ENCODE data around the gene MBOAT2. TPM values are rescaled to one million over a fixed set of nuclear protein-coding genes. Genes with fewer than 3 reads are reported as not detected.

MBOAT2 gene
- total RNA-seq, 1 experiment from 2014 or later = 30.7 TPM

DNA sequence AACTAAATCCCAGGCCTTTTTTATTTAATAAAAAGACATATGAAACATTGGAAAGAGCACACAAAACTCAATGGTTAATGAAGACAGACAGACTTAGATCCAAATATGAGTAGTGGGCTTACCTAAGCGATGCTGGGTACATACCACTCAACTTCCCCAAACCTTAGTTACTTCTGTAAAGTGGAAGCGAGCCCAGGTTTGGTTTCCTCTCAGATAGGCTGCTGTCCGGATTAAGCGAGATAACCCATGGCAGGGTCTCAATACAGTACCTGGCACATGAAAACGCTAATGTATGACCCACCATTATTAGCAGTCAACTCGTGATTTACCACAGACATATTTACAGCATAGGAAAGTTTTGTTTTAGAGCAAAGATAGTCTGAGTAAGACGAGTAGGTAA lies 21.6 kb downstream of the MBOAT2 start:
- DNase-seq (no peak), ATAC-seq (no peak)
- Histone ChIP-seq H4K20me1 (ENCODE audit: low read length) (0 out of 2 replicates have a peak, but pooled peaks cover 4% of the 10 kb centered on the region), H3K79me2 (ENCODE audit: low read length) (peaks cover 97% of the 10 kb centered on the region), H3F3A (ENCODE audit: low read length, unreplicated experiment) (no peaks in the 10 kb centered on the region), H3K4me1 (ENCODE audit: insufficient read depth, low read length) (peaks cover 19% of the 10 kb centered on the region; the same call in 1 of the 2 replicates), H3K4me2 (ENCODE audit: low read length) (no peak overlapping the region), H3K27ac (ENCODE audit: low read length) (no peak overlapping the region), H3K27me3 (ENCODE audit: low read length) (no peaks in the 10 kb centered on the region), H3K4me3 (ENCODE audit: low read length) (no peak overlapping the region), H3K36me3 (ENCODE audit: low read depth, low read length) (no peaks in the 10 kb centered on the region), H3K9me2 (replicated peaks; ENCODE audit: low read length) (no peaks in the 10 kb centered on the region), H3K9me3 (ENCODE audit: low read length) (no peaks in the 10 kb centered on the region), H2AFZ (ENCODE audit: low read length) (no peak overlapping the region), H3K9ac (ENCODE audit: low read length) (no peak overlapping the region)
- TF ChIP-seq, protein P1, sequence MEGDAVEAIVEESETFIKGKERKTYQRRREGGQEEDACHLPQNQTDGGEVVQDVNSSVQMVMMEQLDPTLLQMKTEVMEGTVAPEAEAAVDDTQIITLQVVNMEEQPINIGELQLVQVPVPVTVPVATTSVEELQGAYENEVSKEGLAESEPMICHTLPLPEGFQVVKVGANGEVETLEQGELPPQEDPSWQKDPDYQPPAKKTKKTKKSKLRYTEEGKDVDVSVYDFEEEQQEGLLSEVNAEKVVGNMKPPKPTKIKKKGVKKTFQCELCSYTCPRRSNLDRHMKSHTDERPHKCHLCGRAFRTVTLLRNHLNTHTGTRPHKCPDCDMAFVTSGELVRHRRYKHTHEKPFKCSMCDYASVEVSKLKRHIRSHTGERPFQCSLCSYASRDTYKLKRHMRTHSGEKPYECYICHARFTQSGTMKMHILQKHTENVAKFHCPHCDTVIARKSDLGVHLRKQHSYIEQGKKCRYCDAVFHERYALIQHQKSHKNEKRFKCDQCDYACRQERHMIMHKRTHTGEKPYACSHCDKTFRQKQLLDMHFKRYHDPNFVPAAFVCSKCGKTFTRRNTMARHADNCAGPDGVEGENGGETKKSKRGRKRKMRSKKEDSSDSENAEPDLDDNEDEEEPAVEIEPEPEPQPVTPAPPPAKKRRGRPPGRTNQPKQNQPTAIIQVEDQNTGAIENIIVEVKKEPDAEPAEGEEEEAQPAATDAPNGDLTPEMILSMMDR (conservative IDR thresholded peaks at IDR 0.05; ENCODE audit: low read depth, low read length) = no peak
- no peak for TF ChIP-seq EZH2phosphoT487 (IDR thresholded peaks at IDR 0.05; ENCODE audit: borderline replicate concordance, low read length)
- no peak for TF ChIP-seq EZH2 (IDR thresholded peaks at IDR 0.05; ENCODE audit: low read length, unreplicated experiment)
- intact Hi-C loops (cut with micrococcal nuclease) = no loop called here
- ChIA-PET POLR2A (ENCODE audit: unreplicated experiment) (no interaction called here), CTCF (no interaction called here)
- no TSS peak for BruUV-seq (replicated peaks)

DNA sequence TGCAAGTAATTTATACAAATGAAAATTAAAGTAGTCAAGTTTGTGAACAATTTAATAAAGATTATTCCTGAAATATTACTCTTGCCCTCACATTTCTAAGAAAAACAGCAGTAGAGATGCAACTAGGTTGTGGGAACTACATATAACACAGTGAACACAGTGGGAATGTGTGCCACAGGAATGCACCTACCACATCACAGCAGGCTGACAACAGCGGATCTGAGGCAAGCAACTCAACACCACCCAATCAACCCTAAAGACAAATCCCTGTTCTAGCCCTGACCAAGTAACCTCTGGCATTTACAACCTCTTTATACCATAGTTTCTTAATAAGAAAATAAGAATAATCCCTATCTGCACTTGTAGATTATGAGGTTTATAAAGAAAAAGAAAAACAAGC lies 23.4 kb downstream of the MBOAT2 start:
- Histone ChIP-seq H3K27me3 (ENCODE audit: low read length) (no peaks in the 10 kb centered on the region), H3K9me2 (replicated peaks; ENCODE audit: low read length) (no peaks in the 10 kb centered on the region), H3F3A (ENCODE audit: low read length, unreplicated experiment) (no peaks in the 10 kb centered on the region), H3K4me3 (ENCODE audit: low read length) (no peak overlapping the region), H3K4me2 (ENCODE audit: low read length) (no peak overlapping the region), H3K4me1 (ENCODE audit: insufficient read depth, low read length) (peaks cover 11% of the 10 kb centered on the region; the same call in 1 of the 2 replicates), H2AFZ (ENCODE audit: low read length) (no peak overlapping the region), H3K9me3 (ENCODE audit: low read length) (no peaks in the 10 kb centered on the region), H3K9ac (ENCODE audit: low read length) (no peak overlapping the region), H3K79me2 (ENCODE audit: low read length) (peaks cover 97% of the 10 kb centered on the region), H3K36me3 (ENCODE audit: low read depth, low read length) (no peaks in the 10 kb centered on the region), H4K20me1 (ENCODE audit: low read length) (peaks cover 12% of the 10 kb centered on the region; the same call in 1 of the 2 replicates), H3K27ac (ENCODE audit: low read length) (no peak overlapping the region)
- BruUV-seq (replicated peaks) = no TSS peak
- POLR2A ChIA-PET (ENCODE audit: unreplicated experiment) = no interaction called here
- intact Hi-C loops (cut with micrococcal nuclease) = no loop called here
- ATAC-seq = no peak
- no peak for DNase-seq
- TF ChIP-seq EZH2 (IDR thresholded peaks at IDR 0.05; ENCODE audit: low read length, unreplicated experiment) = no peak
- TF ChIP-seq, protein P1 (conservative IDR thresholded peaks at IDR 0.05; ENCODE audit: low read depth, low read length) = no peak
- TF ChIP-seq EZH2phosphoT487 (IDR thresholded peaks at IDR 0.05; ENCODE audit: borderline replicate concordance, low read length) = no peak
- CTCF ChIA-PET = no interaction called here

DNA sequence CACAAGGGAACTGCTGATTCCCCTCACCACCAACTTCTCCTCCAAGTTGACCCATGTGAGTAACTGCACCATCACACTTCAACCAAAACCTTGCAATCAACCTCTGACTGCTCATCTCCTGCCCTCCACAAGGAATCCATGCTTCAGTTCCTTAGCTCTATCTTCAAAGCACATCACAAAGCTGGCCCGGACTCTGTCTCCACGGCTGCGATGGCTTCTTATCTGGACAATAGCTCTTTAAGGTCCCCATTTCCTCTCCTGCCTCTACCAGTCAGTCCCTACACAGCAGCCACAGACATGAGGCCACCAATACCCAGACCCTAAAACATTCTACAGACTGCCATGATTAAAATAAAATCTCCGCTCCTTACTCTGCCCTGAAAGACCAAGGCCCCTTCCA lies 25.7 kb downstream of the MBOAT2 start:
- Histone ChIP-seq H2AFZ (ENCODE audit: low read length) (no peak overlapping the region), H3K9me3 (ENCODE audit: low read length) (no peaks in the 10 kb centered on the region), H4K20me1 (ENCODE audit: low read length) (peaks cover 17% of the 10 kb centered on the region), H3K9ac (ENCODE audit: low read length) (no peak overlapping the region), H3K4me2 (ENCODE audit: low read length) (no peak overlapping the region), H3K79me2 (ENCODE audit: low read length) (peaks cover 92% of the 10 kb centered on the region), H3K27ac (ENCODE audit: low read length) (no peak overlapping the region), H3K4me3 (ENCODE audit: low read length) (no peak overlapping the region), H3K4me1 (ENCODE audit: insufficient read depth, low read length) (no peaks in the 10 kb centered on the region), H3K27me3 (ENCODE audit: low read length) (no peaks in the 10 kb centered on the region), H3K36me3 (ENCODE audit: low read depth, low read length) (no peaks in the 10 kb centered on the region), H3K9me2 (replicated peaks; ENCODE audit: low read length) (no peaks in the 10 kb centered on the region), H3F3A (ENCODE audit: low read length, unreplicated experiment) (no peaks in the 10 kb centered on the region)
- intact Hi-C loops (cut with micrococcal nuclease) = no loop called here
- POLR2A ChIA-PET (ENCODE audit: unreplicated experiment) = no interaction called here
- ATAC-seq (no peak), DNase-seq (no peak)
- BruUV-seq (replicated peaks) = no TSS peak
- CTCF ChIA-PET = no interaction called here
- TF ChIP-seq EZH2 (IDR thresholded peaks at IDR 0.05; ENCODE audit: low read length, unreplicated experiment) = no peak
